HG03064 (cell line): Measurements from ENCODE around the gene TCP10L.

Experiments
- ATAC-seq: cut with Tn5 transposase; IDR thresholded peaks from one replicate; pipeline ENCODE4 v1.9.1; 2021; ENCODE audit warnings: low read depth; ENCODE audit not compliant: unreplicated experiment

Gene TCP10L

GRCh38 chr21:32525282-32525681 lies 60.0 kb downstream of the TCP10L start:
- ATAC-seq, result no peak

DNA sequence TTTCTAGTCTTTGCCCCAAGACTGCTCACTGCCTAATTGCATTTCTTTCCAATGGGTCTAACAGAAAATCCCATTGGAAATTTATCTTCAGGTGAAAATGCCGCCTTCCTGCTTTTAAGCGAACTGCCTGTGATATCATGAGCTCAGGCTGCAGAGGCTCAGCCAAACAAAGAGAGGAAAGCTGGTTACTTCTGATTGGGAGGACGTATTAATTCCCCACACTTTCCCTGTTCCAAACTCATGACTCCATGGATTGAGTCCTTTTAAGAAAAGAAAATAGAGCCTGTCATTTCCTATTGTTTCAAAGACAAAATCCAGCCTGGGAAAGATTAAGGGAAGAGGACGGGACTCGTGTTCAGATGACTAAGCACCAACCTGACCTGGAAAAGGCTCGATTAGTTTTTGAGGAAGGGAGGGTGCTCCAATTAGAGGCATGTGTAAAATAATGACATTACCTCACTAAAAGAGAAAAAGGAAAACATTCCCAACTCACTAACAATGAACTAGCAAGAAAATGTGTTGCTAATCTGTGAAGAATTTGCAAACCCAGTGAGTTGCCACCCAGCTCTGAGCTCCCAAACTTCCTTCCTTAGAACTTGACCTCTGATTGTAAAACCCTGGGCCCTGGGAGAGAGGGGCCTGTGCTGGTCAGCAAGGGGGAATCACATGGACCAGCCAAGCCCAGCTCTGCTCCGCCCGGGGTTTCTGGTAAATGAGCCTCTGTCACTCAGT lies 61.2 kb downstream of the TCP10L start:
- no peak for ATAC-seq
